Esophagus muscularis mucosa (tissue), 4 donors: ENCODE measurements around the gene NGFR. TPM values are rescaled to one million over a fixed set of nuclear protein-coding genes. Genes with fewer than 3 reads are reported as not detected.

Experiments used
- DNase-seq: peaks from one replicate; pipeline ENCODE4 v3.0.0-alpha.2; 2017; ENCODE audit errors: extremely low spot score
- H3K27ac ChIP-seq, 4 donors: fragments of 200-600 bp; sonication (generic); replicated peaks in 1 of 4; 1 replicate in 3 of 4; 2 replicates in 1 of 4; pipeline ENCODE4 v1.5.1; 2016 to 2019; ENCODE audit warnings: mild to moderate bottlenecking in 1 of 4
- H3K27me3 ChIP-seq, 4 donors: fragments of 200-600 bp; sonication (generic); one replicate each; pipeline versions ENCODE4 v1.5.1 to v1.6.0; 2016 to 2019
- H3K36me3 ChIP-seq, 4 donors: fragments of 200-600 bp; sonication (generic); one replicate each; pipeline ENCODE4 v1.5.1; 2016 to 2019
- H3K4me1 ChIP-seq, 4 donors: fragments of 200-600 bp; sonication (generic); one replicate each; pipeline ENCODE4 v1.5.1; 2016 to 2019
- H3K4me3 ChIP-seq, 4 donors: fragments of 200-600 bp; sonication (generic); 1 replicate in 2 of 4; 2 replicates in 2 of 4; pipeline ENCODE4 v1.5.1; 2016 to 2019; ENCODE audit warnings: mild to moderate bottlenecking in 4 of 4, moderate library complexity in 1 of 4
- H3K9me3 ChIP-seq, 4 donors: fragments of 200-600 bp; sonication (generic); 1 replicate in 3 of 4; 2 replicates in 1 of 4; pipeline ENCODE4 v1.5.1; 2016 to 2019
- CTCF ChIP-seq, 3 experiments: fragments of 200-600 bp in 2 of 3; fragments of 450-650 bp in 1 of 3; sonication (generic) in 2 of 3; IDR thresholded peaks; one replicate each; pipeline ENCODE4 v1.5.1; 2017 to 2019; ENCODE audit warnings: antibody characterized with exemption in 3 of 3, mild to moderate bottlenecking in 2 of 3, moderate library complexity in 1 of 3
- EP300 ChIP-seq: sonication (generic); formaldehyde crosslinking; IDR thresholded peaks from one replicate; pipeline ENCODE4 v1.6.1; 2017; ENCODE audit warnings: antibody characterized with exemption
- POLR2A ChIP-seq: fragments of 450-650 bp; IDR thresholded peaks from one replicate; pipeline ENCODE4 v1.6.1; 2017; ENCODE audit warnings: antibody characterized with exemption, moderate library complexity, mild to moderate bottlenecking, low read depth
- POLR2AphosphoS5 ChIP-seq, 2 donors: sonication (generic); formaldehyde crosslinking; IDR thresholded peaks; one replicate each; pipeline ENCODE4 v1.6.1; 2017; ENCODE audit warnings: antibody characterized with exemption in 2 of 2
- WGBS: methylation state at CpG from one replicate; pipeline ENCODE4 v1.1.5; 2018; 5-methylcytosine and 5-hydroxymethylcytosine counted together
- intact Hi-C: fragments of 100-400 bp; cut with DNase I; formaldehyde crosslinking; loops from one replicate; pipeline ENCODE4 v1.15.1; 2023
- total RNA-seq, 4 donors: library from RNA; depleted of rRNA; stranded (reverse); fragments of >200 nt; gene quantifications; one replicate each; pipeline versions ENCODE4 v1.1.0 to v1.2.1, GENCODE V29; 2016

The NGFR gene
- total RNA-seq, 4 donors from 2014 or later, result 12.9 to 31.6 (median 22.6) TPM

GRCh38 chr17:49450735-49451134 lies 44.4 kb upstream of the NGFR start:
- no peak overlapping the region for H3K27ac ChIP-seq
- no CpG with 5 or more reads among the region's 3 CpGs for WGBS
- DNase-seq, result no peak
- TF ChIP-seq EP300 (no peak), CTCF (IDR thresholded peaks at IDR 0.05) (no peak)
- no peaks in the 10 kb centered on the region for H3K36me3 ChIP-seq
- H3K4me1 ChIP-seq, result peaks cover 0 to 3% (median 0%) of the 10 kb centered on the region in 4 donors
- H3K4me3 ChIP-seq, result no peak overlapping the region
- H3K9me3 ChIP-seq, result no peaks in the 10 kb centered on the region
- peaks cover 0 to 7% (median 0%) of the 10 kb centered on the region in 4 donors for H3K27me3 ChIP-seq
- intact Hi-C loops, result no loop called here

DNA sequence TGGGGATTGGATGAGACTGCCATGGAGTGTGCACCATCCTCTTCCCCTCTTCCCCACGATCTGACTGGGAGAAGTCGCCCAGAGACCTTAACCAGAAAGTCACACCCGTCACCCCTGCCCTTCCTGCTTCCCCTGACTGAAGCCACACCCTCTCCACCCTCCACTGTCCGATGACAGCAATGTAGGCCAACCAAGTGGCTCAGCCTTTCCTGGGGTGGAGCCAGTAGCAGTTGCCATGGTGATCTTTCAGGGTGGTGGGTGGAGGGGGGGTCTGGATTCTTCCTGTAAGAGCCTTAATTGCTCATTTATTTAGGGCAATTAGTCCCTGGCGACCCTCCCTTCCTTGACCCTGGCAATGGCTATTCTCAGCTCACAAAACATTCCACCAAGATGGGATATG lies 42.9 kb upstream of the NGFR start:
- DNase-seq, result no peak
- H3K4me1 ChIP-seq, result peaks cover 0 to 7% (median 0%) of the 10 kb centered on the region in 4 donors
- 54% methylated on average over 5 of the region's 5 CpGs for WGBS
- intact Hi-C loops, result no loop called here
- H3K27me3 ChIP-seq, result peaks cover 0 to 18% (median 0%) of the 10 kb centered on the region in 4 donors
- no peaks in the 10 kb centered on the region for H3K36me3 ChIP-seq
- TF ChIP-seq EP300 (no peak), POLR2AphosphoS5 (IDR thresholded peaks at IDR 0.05) (no peak), CTCF (IDR thresholded peaks at IDR 0.05) (no peak), POLR2A (no peak)
- no peak overlapping the region for H3K4me3 ChIP-seq
- H3K27ac ChIP-seq, result no peak overlapping the region
- no peaks in the 10 kb centered on the region for H3K9me3 ChIP-seq

DNA sequence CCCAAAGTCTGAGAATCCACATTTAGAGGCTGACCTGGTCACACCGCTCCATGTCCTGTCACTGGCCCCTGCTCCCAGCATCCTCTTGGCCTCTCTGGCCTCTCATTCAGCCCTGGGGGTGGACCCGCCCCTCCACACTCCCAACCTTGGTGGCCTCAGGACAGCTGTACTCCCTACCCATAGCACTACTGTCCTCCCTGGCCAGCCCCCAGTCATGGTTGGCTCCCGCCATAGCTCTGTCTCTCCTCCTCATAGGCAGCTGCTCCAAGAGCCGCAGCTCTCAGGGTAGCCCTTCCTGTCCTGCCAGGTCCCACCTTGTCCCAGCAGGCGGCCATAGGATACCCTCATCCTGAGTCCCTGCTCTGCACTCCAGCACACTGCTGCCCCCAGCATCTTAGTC lies 42.4 kb upstream of the NGFR start:
- H3K9me3 ChIP-seq, result no peaks in the 10 kb centered on the region
- TF ChIP-seq CTCF (IDR thresholded peaks at IDR 0.05) (no peak), EP300 (no peak), POLR2AphosphoS5 (IDR thresholded peaks at IDR 0.05) (no peak), POLR2A (no peak)
- no peak overlapping the region for H3K27ac ChIP-seq
- 87% methylated on average over 5 of the region's 5 CpGs for WGBS
- no peak overlapping the region for H3K4me3 ChIP-seq
- intact Hi-C loops, result no loop called here
- no peak for DNase-seq
- peaks cover 0 to 22% (median 0%) of the 10 kb centered on the region in 4 donors for H3K27me3 ChIP-seq
- peaks cover 0 to 7% (median 0%) of the 10 kb centered on the region in 4 donors for H3K4me1 ChIP-seq
- H3K36me3 ChIP-seq, result no peaks in the 10 kb centered on the region

DNA sequence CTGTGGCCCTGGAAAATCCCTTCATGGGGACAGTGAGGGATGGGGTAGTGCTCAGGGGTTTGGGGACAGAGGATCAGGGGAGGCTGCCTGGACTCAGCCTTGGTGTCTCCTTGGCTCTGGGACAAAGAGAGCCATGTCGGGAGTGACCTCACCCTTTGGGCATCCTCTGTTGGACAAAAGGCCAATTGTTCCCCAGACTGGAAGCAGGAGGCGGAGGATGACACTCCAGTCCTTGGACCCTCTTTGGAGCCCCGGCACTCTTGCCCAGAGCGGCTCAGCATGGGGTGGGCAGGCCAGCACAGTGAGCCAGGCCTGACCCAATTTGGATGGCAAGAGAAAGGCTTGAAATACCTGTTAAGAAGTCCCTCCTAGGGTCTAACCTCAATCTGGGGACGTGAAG lies 41.0 kb upstream of the NGFR start:
- no peak for DNase-seq
- 79% methylated on average over 3 of the region's 5 CpGs for WGBS

More for the DNA sequence above, 41.0 kb upstream of the NGFR start:
- H3K27ac ChIP-seq, result peak overlapping the region in 1 of 4 donors; percentile 10
- H3K4me1 ChIP-seq, result peaks cover 0 to 7% (median 0%) of the 10 kb centered on the region in 4 donors
- H3K9me3 ChIP-seq, result no peaks in the 10 kb centered on the region
- intact Hi-C loops, result no loop called here
- H3K36me3 ChIP-seq, result no peaks in the 10 kb centered on the region
- H3K27me3 ChIP-seq, result peaks cover 0 to 36% (median 0%) of the 10 kb centered on the region in 4 donors
- no peak overlapping the region for H3K4me3 ChIP-seq
- no peak for TF ChIP-seq CTCF (IDR thresholded peaks at IDR 0.05)
- TF ChIP-seq POLR2A, result no peak
- TF ChIP-seq EP300, result no peak
- TF ChIP-seq POLR2AphosphoS5 (IDR thresholded peaks at IDR 0.05), result no peak
